H1 (cell line): ENCODE data around the gene FGF14. TPM values are rescaled to one million over a fixed set of nuclear protein-coding genes. Genes with fewer than 3 reads are reported as not detected.

ENCODE experiments used
- CTCF ChIA-PET: fragments of 300-600 bp; sonication (Branson Sonifier 250); formaldehyde crosslinking; loops from one replicate; lab custom pipeline; 2021; ENCODE audit not compliant: partially characterized antibody; lab: Charles Lee
- POLR2A ChIA-PET: fragments of 300-600 bp; sonication (Branson Sonifier 250); formaldehyde crosslinking; loops from one replicate; lab custom pipeline; 2021; ENCODE audit warnings: inconsistent platforms; ENCODE audit not compliant: partially characterized antibody; lab: Charles Lee
- DNase-seq, 2 experiments: peaks; one replicate each; pipeline versions ENCODE4 v3.0.0 to v3.0.0-alpha.2; 2010 to 2022; ENCODE audit warnings: low spot score in 2 of 2, low read depth in 1 of 2, mixed read lengths in 1 of 2
- FAIRE-seq: peaks from 2 replicates; lab custom pipeline; 2011; peaks lifted over from hg19 to GRCh38; lab: Jason Lieb, UNC
- H2AFZ ChIP-seq: 2 replicates; pipeline ENCODE4 v1.8.1; 2012; ENCODE audit warnings: low read length, inconsistent platforms
- H2AK5ac ChIP-seq: 2 replicates; pipeline ENCODE4 v1.6.1; 2013; ENCODE audit warnings: low read depth, low read length
- H2BK120ac ChIP-seq: replicated peaks from 2 replicates; pipeline ENCODE3; 2013; ENCODE audit warnings: low read depth, low read length, inconsistent platforms
- H2BK12ac ChIP-seq: 2 replicates; pipeline ENCODE4 v1.6.1; 2013; ENCODE audit warnings: low read depth, low read length
- H2BK15ac ChIP-seq: 2 replicates; pipeline ENCODE4 v1.6.1; 2013; ENCODE audit warnings: low read length
- H2BK20ac ChIP-seq: 2 replicates; pipeline ENCODE4 v1.6.1; 2013; ENCODE audit warnings: low read length
- H2BK5ac ChIP-seq: 2 replicates; pipeline ENCODE4 v1.6.1; 2013; ENCODE audit warnings: low read depth, low read length
- H3K14ac ChIP-seq: 2 replicates; pipeline ENCODE4 v1.6.1; 2013; ENCODE audit warnings: inconsistent platforms; ENCODE audit not compliant: insufficient read length
- H3K18ac ChIP-seq: 2 replicates; pipeline ENCODE4 v1.6.1; 2013; ENCODE audit warnings: low read length; ENCODE audit errors: extremely low read depth
- H3K23ac ChIP-seq: 2 replicates; pipeline ENCODE4 v1.6.1; 2013; ENCODE audit warnings: inconsistent platforms; ENCODE audit not compliant: insufficient read length
- H3K23me2 ChIP-seq: 2 replicates; pipeline ENCODE4 v1.6.1; 2013; ENCODE audit warnings: low read depth, low read length
- H3K27ac ChIP-seq: 2 replicates; pipeline ENCODE4 v1.6.1; 2011; ENCODE audit warnings: low read depth, low read length, inconsistent platforms
- H3K27me3 ChIP-seq, 4 experiments: replicated peaks in 1 of 4; 1 replicate in 1 of 4; 2 replicates in 3 of 4; pipeline versions ENCODE4 v1.6.1 to v1.8.1; 2011 to 2013; ENCODE audit warnings: low read length in 3 of 4, mild to moderate bottlenecking in 3 of 4, inconsistent platforms in 2 of 4, mixed read lengths in 2 of 4, moderate library complexity in 1 of 4; ENCODE audit not compliant: control insufficient read depth in 3 of 4, insufficient read depth in 3 of 4; ENCODE audit errors: extremely low read depth in 1 of 4
- H3K36me3 ChIP-seq, 4 experiments: 2 replicates each; pipeline versions ENCODE4 v1.6.1 to v1.8.1; 2011 to 2013; ENCODE audit warnings: mild to moderate bottlenecking in 4 of 4, low read length in 3 of 4, moderate library complexity in 2 of 4, control low read depth in 1 of 4, inconsistent platforms in 1 of 4; ENCODE audit not compliant: insufficient read depth in 4 of 4, control insufficient read depth in 2 of 4
- H3K4ac ChIP-seq: replicated peaks from 2 replicates; pipeline ENCODE3; 2013; ENCODE audit warnings: low read length, low read depth, mixed read lengths, inconsistent platforms; ENCODE audit not compliant: insufficient read length
- H3K4me1 ChIP-seq, 4 experiments: replicated peaks in 1 of 4; 1 replicate in 1 of 4; 2 replicates in 3 of 4; pipeline versions ENCODE4 v1.6.1 to v1.8.1; 2011 to 2013; ENCODE audit warnings: low read length in 3 of 4, inconsistent platforms in 2 of 4, mixed read lengths in 1 of 4; ENCODE audit not compliant: insufficient read depth in 4 of 4, control insufficient read depth in 3 of 4
- H3K4me2 ChIP-seq, 2 experiments: 2 replicates each; pipeline versions ENCODE4 v1.6.1 to v1.8.1; 2011 to 2013; ENCODE audit warnings: low read depth in 2 of 2, low read length in 2 of 2, control low read depth in 1 of 2, inconsistent platforms in 1 of 2, mild to moderate bottlenecking in 1 of 2; ENCODE audit not compliant: insufficient read depth in 1 of 2
- H3K4me3 ChIP-seq, 4 experiments: fragments of 200-600, 300-600 bp in 1 of 4; sonication (generic), shearing (Covaris generic), sonication (Bioruptor Twin) in 1 of 4; 2 replicates each; pipeline versions ENCODE4 v1.5.1 to v1.8.1; 2011 to 2016; ENCODE audit warnings: low read length in 4 of 4, low read depth in 3 of 4, control low read depth in 2 of 4, inconsistent platforms in 2 of 4, mild to moderate bottlenecking in 2 of 4, mixed read lengths in 1 of 4, moderate library complexity in 1 of 4; ENCODE audit not compliant: insufficient read depth in 2 of 4; ENCODE audit errors: extremely low read depth in 1 of 4
- H3K56ac ChIP-seq: replicated peaks from 2 replicates; pipeline ENCODE3; 2013; ENCODE audit warnings: low read depth, mild to moderate bottlenecking, mixed read lengths, low read length, inconsistent platforms; ENCODE audit not compliant: insufficient read length
- H3K79me1 ChIP-seq: 2 replicates; pipeline ENCODE4 v1.6.1; 2013; ENCODE audit warnings: low read depth, low read length, control low read depth
- H3K79me2 ChIP-seq, 2 experiments: 2 replicates each; pipeline versions ENCODE4 v1.6.1 to v1.8.1; 2012 to 2013; ENCODE audit warnings: low read length in 2 of 2, mild to moderate bottlenecking in 2 of 2, inconsistent platforms in 1 of 2; ENCODE audit not compliant: insufficient read depth in 2 of 2, control insufficient read depth in 1 of 2
- H3K9ac ChIP-seq, 4 experiments: replicated peaks in 1 of 4; 1 replicate in 1 of 4; 2 replicates in 3 of 4; pipeline versions ENCODE4 v1.6.1 to v1.8.1; 2011 to 2013; ENCODE audit warnings: low read depth in 3 of 4, low read length in 3 of 4, control low read depth in 2 of 4, mild to moderate bottlenecking in 2 of 4, moderate library complexity in 2 of 4, inconsistent platforms in 1 of 4; ENCODE audit errors: extremely low read depth in 1 of 4
- H3K9me3 ChIP-seq, 2 experiments: 2 replicates each; pipeline versions ENCODE4 v1.6.1 to v1.8.1; 2012 to 2013; ENCODE audit warnings: mild to moderate bottlenecking in 2 of 2, moderate library complexity in 2 of 2, control low read depth in 1 of 2, inconsistent platforms in 1 of 2, low read depth in 1 of 2, low read length in 1 of 2, mixed read lengths in 1 of 2; ENCODE audit not compliant: insufficient read depth in 2 of 2
- H4K20me1 ChIP-seq, 2 experiments: replicated peaks in 1 of 2; 2 replicates each; pipeline versions ENCODE3 to v1.8.1; 2011 to 2013; ENCODE audit warnings: inconsistent platforms in 2 of 2, low read length in 2 of 2, mild to moderate bottlenecking in 1 of 2; ENCODE audit not compliant: insufficient read depth in 2 of 2, control insufficient read depth in 1 of 2
- H4K5ac ChIP-seq: 2 replicates; pipeline ENCODE4 v1.6.1; 2013; ENCODE audit warnings: low read length, low read depth, mixed read lengths, inconsistent platforms; ENCODE audit not compliant: insufficient read length
- H4K8ac ChIP-seq: 2 replicates; pipeline ENCODE4 v1.8.0; 2013; ENCODE audit warnings: mild to moderate bottlenecking, moderate library complexity, low read length, inconsistent platforms; ENCODE audit not compliant: insufficient read depth; ENCODE audit errors: extremely low read depth
- H4K91ac ChIP-seq: replicated peaks from 2 replicates; pipeline ENCODE3; 2013; ENCODE audit warnings: low read length, mixed read lengths, inconsistent platforms; ENCODE audit not compliant: insufficient read length
- ATF3 ChIP-seq: IDR thresholded peaks from 2 replicates; pipeline ENCODE4 v1.6.1; 2011; ENCODE audit warnings: low read depth, mild to moderate bottlenecking, low read length; ENCODE audit not compliant: insufficient read depth
- FOSL1 ChIP-seq: IDR thresholded peaks from 2 replicates; pipeline ENCODE4 v1.6.1; 2011; ENCODE audit warnings: mild to moderate bottlenecking, low read depth, low read length, moderate library complexity; ENCODE audit not compliant: insufficient read depth
- WGBS, 2 experiments: shearing (Covaris generic) in 1 of 2; methylation state at CpG; one replicate each; pipeline versions ENCODE4 v1.1.6 to v1.1.7; 2013 to 2015; ENCODE audit warnings: low lambda C conversion rate in 2 of 2, mixed read lengths in 2 of 2, inconsistent platforms in 1 of 2, low coverage in 1 of 2, missing lambda C conversion rate in 1 of 2; ENCODE audit not compliant: insufficient replicate concordance in 2 of 2, insufficient coverage in 1 of 2, insufficient read length in 1 of 2; ENCODE audit errors: extremely low coverage in 1 of 2, missing lambda C conversion rate in 1 of 2; 5-methylcytosine and 5-hydroxymethylcytosine counted together
- polyA plus RNA-seq, 7 experiments: library from polyadenylated mRNA; depleted of rRNA in 3 of 7; stranded (reverse) in 5 of 7; unstranded in 2 of 7; fragments of >200 nt in 5 of 7; fragments of 200-250 nt in 2 of 7; gene quantifications; 1 replicate in 5 of 7; 2 replicates in 1 of 7; 4 replicates in 1 of 7; pipeline versions ENCODE4 v1.2.1 to v1.2.3, GENCODE V29; 2011 to 2013; ENCODE audit warnings: missing spikeins in 2 of 7, mixed read lengths in 2 of 7
- total RNA-seq: library from RNA; stranded (reverse); fragmentation: NEBNext Ultra II Directional; extraction: Animal tissue kit (Norgen Biotek cat#: 25700); gene quantifications from 2 replicates; pipeline ENCODE4 v1.2.1, GENCODE V29; 2021
- TF ChIP-seq, protein P1 (sequence below): IDR thresholded peaks from 2 replicates; pipeline ENCODE4 v1.6.1; 2012; ENCODE audit warnings: low read length, inconsistent platforms

The FGF14 gene
- total and polyA plus RNA-seq, 2 of the 8 experiments (the other 6 are each of a cell fraction or from before 2014, with no cell fraction given) = 0.05 to 0.58 TPM

GRCh38 chr13:101838323-101838722 is 563.5 kb downstream of the FGF14 start:
- H2BK5ac ChIP-seq = no peak overlapping the region
- TF ChIP-seq FOSL1 (no peak), ATF3 (no peak)
- TF ChIP-seq, protein P1, sequence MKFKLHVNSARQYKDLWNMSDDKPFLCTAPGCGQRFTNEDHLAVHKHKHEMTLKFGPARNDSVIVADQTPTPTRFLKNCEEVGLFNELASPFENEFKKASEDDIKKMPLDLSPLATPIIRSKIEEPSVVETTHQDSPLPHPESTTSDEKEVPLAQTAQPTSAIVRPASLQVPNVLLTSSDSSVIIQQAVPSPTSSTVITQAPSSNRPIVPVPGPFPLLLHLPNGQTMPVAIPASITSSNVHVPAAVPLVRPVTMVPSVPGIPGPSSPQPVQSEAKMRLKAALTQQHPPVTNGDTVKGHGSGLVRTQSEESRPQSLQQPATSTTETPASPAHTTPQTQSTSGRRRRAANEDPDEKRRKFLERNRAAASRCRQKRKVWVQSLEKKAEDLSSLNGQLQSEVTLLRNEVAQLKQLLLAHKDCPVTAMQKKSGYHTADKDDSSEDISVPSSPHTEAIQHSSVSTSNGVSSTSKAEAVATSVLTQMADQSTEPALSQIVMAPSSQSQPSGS = no peak

More at GRCh38 chr13:101838323-101838722, 563.5 kb downstream of the FGF14 start:
- Histone ChIP-seq H3K23ac (no peak overlapping the region), H2BK15ac (no peak overlapping the region), H4K20me1 (no peaks in the 10 kb centered on the region), H2AK5ac (no peak overlapping the region), H2BK120ac (no peak overlapping the region), H3K4ac (no peak overlapping the region), H4K91ac (no peak overlapping the region), H3K18ac (no peak overlapping the region), H4K5ac (no peak overlapping the region), H2BK12ac (no peak overlapping the region), H3K9ac (no peak overlapping the region), H3K23me2 (no peaks in the 10 kb centered on the region), H3K79me1 (no peaks in the 10 kb centered on the region), H3K27me3 (no peaks in the 10 kb centered on the region), H3K9me3 (no peaks in the 10 kb centered on the region), H2BK20ac (no peak overlapping the region), H3K4me3 (no peak overlapping the region), H3K36me3 (no peaks in the 10 kb centered on the region), H3K56ac (no peak overlapping the region), H2AFZ (no peak overlapping the region), H3K4me2 (no peak overlapping the region), H3K27ac (no peak overlapping the region), H4K8ac (no peak overlapping the region), H3K14ac (no peak overlapping the region), H3K79me2 (no peaks in the 10 kb centered on the region), H3K4me1 (peaks cover 2 to 6% (median 3%) of the 10 kb centered on the region in 4 experiments; a peak in 5 of 7 replicates)
- ChIA-PET POLR2A (no interaction called here), CTCF (no interaction called here)
- FAIRE-seq (no peak), DNase-seq (no peak)
- WGBS, 2 experiments = 98% methylated on average over 2 of the region's 2 CpGs; no CpG with 5 or more reads in 1 of the 2 experiments
